ENCODE measurements around the gene DIPK2B.

DIPK2B gene

DNA sequence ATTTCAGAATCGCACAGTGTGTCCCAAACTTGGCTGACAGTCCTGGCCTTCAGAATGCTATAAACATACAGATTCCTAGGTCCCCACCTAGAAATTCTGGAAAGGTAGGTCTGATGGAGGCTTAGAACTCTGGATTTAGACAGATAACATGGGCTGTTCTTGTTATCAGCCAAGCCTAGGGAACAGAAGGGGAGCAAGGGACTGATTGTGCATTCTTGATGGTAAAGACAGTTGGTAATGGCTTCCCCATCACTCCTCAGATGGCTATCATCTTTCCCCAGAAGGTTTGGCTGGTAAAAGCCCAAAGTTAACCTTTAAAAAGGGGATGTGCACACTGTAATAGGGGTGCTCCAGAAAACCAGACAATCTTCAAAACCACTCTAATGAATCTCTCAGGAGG, 35.7 kb downstream of the DIPK2B start:
- no peak for DNase-seq (ENCODE audit: low read depth)
- TF ChIP-seq, protein P1, sequence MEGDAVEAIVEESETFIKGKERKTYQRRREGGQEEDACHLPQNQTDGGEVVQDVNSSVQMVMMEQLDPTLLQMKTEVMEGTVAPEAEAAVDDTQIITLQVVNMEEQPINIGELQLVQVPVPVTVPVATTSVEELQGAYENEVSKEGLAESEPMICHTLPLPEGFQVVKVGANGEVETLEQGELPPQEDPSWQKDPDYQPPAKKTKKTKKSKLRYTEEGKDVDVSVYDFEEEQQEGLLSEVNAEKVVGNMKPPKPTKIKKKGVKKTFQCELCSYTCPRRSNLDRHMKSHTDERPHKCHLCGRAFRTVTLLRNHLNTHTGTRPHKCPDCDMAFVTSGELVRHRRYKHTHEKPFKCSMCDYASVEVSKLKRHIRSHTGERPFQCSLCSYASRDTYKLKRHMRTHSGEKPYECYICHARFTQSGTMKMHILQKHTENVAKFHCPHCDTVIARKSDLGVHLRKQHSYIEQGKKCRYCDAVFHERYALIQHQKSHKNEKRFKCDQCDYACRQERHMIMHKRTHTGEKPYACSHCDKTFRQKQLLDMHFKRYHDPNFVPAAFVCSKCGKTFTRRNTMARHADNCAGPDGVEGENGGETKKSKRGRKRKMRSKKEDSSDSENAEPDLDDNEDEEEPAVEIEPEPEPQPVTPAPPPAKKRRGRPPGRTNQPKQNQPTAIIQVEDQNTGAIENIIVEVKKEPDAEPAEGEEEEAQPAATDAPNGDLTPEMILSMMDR (conservative IDR thresholded peaks at IDR 0.05; ENCODE audit: low read length) = no peak
- no peak overlapping the region for H3K4me3 ChIP-seq (ENCODE audit: low read length)

DNA sequence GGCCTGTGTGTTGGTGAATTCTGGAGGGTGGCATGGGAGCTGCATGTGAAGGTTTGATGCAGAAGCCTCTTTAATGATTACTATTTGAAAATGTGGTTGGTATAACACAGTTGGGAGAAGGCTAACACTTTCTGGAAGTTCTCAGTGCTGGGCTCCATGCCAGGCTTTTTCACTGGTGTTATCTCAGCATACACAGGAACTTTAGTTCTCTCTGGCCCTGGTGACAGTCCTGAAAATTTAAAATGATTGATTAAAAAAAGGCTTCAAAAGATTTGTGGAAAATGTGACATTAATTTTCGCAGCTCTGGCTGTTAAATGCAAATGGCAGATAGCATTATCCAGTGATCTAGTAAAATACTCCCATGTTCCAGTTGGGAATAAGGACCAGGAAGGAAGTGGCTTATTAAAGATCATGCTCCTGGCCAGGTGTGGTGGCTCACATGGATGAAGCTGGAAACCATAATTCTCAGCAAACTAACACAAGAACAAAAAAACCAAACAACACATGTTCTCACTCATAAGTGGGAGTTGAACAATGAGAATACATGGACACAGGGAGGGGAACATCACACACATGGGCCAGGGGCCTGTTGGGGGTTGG, 36.6 kb downstream of the DIPK2B start:
- H3K4me3 ChIP-seq (ENCODE audit: low read length) = no peak overlapping the region
- TF ChIP-seq, protein P1 (conservative IDR thresholded peaks at IDR 0.05; ENCODE audit: low read length) = no peak
- DNase-seq (ENCODE audit: low read depth) = no peak

DNA sequence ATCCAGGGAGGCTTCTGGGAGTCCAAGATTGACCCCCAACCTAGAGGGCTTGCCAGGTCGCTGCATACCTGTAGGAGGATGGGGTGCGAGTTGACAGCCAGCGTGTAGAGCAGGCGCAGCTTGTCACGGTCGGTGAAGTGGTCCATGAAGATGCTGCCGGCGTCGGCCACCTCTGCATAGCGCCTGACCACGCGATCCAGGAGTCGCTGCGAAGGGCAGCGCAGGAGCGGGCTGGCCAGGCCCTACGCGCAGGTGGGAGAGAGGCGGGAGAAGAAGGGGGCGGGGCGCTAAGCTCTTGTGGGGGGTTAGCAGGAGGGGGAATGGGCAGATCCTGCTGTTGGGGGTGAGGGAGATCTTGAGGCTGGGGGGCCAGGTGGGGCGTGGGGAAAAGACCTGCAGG, 43.0 kb downstream of the DIPK2B start:
- DNase-seq (ENCODE audit: low read depth) = no peak
- H3K4me3 ChIP-seq (ENCODE audit: low read length) = no peak overlapping the region
- TF ChIP-seq, protein P1 (conservative IDR thresholded peaks at IDR 0.05; ENCODE audit: low read length) = no peak

DNA sequence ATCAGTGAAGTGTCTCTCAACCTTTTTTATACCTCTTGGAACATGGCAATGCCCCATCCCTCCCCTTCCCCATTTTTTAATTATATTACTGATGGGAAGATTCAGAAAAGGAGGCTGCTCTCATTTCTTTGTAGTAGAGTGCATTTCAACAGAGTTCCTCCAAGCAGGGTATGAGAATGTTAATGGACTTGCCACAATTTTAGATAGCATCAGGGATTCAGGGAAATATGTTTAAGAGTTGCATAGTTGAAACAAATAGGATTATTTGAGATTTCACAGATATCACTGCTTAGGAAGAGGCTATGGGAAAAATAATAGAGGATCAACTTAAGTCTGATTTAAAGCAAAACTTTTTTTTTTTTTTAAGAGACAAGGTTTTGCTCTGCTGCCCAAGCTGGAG, 46.2 kb downstream of the DIPK2B start:
- TF ChIP-seq, protein P1 (conservative IDR thresholded peaks at IDR 0.05; ENCODE audit: low read length) = no peak
- no peak overlapping the region for H3K4me3 ChIP-seq (ENCODE audit: low read length)
- DNase-seq (ENCODE audit: low read depth) = no peak

DNA sequence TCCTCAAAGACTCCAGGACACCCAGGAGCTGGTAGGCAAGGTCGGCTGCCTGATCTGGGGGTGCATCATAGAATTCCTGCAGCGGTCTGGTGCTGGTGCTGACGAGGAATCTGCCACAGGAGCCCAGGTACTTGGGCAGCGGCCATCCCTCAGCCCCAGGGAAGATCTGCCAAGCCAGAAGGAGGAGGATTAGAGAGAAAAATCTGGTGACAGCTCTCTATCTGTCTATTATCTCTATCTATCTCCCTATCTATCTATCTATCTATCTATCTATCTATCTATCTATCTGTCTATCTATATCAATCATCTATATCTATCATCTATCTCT, 46.7 kb downstream of the DIPK2B start:
- no peak for DNase-seq (ENCODE audit: low read depth)
- no peak overlapping the region for H3K4me3 ChIP-seq (ENCODE audit: low read length)
- TF ChIP-seq, protein P1 (conservative IDR thresholded peaks at IDR 0.05; ENCODE audit: low read length) = no peak

Measured in AG10803 (cell line).